Measurements from ENCODE around the gene WDR73. TPM values are rescaled to one million over a fixed set of nuclear protein-coding genes. Genes with fewer than 3 reads are reported as not detected.

WDR73 gene
- total RNA-seq, 1 experiment from 2014 or later: 42.4 TPM

GRCh38 chr15:84684092-84684491 lies 30.0 kb upstream of the WDR73 start:
- no peaks in the 10 kb centered on the region for H3K4me1 ChIP-seq (ENCODE audit: insufficient read depth, low read length, poor library complexity, severe bottlenecking)
- intact Hi-C loops (cut with micrococcal nuclease; ENCODE audit: unreplicated experiment): no loop called here
- peak; percentile 17 for DNase-seq (ENCODE audit: low spot score)
- CTCF ChIA-PET: no interaction called here
- H3K27me3 ChIP-seq (replicated peaks; ENCODE audit: insufficient read depth, low read depth, low read length, poor library complexity): no peaks in the 10 kb centered on the region
- POLR2A ChIA-PET (ENCODE audit: low non-redundant PET): no interaction called here
- H3K36me3 ChIP-seq (ENCODE audit: insufficient read depth, low read length, poor library complexity, severe bottlenecking): no peaks in the 10 kb centered on the region
- no peaks in the 10 kb centered on the region for H3K9me3 ChIP-seq (ENCODE audit: low read depth, low read length, poor library complexity, severe bottlenecking)
- BruUV-seq (replicated peaks): no TSS peak
- no peak overlapping the region for H3K27ac ChIP-seq (ENCODE audit: low read depth, low read length, poor library complexity, severe bottlenecking)
- TF ChIP-seq CTCF (conservative IDR thresholded peaks at IDR 0.05; ENCODE audit: low read depth, low read length): no peak
- no peak for TF ChIP-seq EZH2 (IDR thresholded peaks at IDR 0.05; ENCODE audit: borderline replicate concordance, low read depth, low read length, poor library complexity, severe bottlenecking)
- H3K4me3 ChIP-seq (ENCODE audit: low read depth, low read length, poor library complexity, severe bottlenecking): no peak overlapping the region

- POLR2A ChIA-PET (ENCODE audit: low non-redundant PET): no interaction called here
- no peaks in the 10 kb centered on the region for H3K4me1 ChIP-seq (ENCODE audit: insufficient read depth, low read length, poor library complexity, severe bottlenecking)
Observed at GRCh38 chr15:84681831-84682230, 27.7 kb upstream of the WDR73 start.

GRCh38 chr15:84671211-84671610 lies 17.1 kb upstream of the WDR73 start:
- ChIA-PET POLR2A (ENCODE audit: low non-redundant PET) (no interaction called here), CTCF (no interaction called here)
- Histone ChIP-seq H3K9me3 (ENCODE audit: low read depth, low read length, poor library complexity, severe bottlenecking) (no peaks in the 10 kb centered on the region), H3K36me3 (ENCODE audit: insufficient read depth, low read length, poor library complexity, severe bottlenecking) (no peaks in the 10 kb centered on the region), H3K27ac (ENCODE audit: low read depth, low read length, poor library complexity, severe bottlenecking) (no peak overlapping the region), H3K4me1 (ENCODE audit: insufficient read depth, low read length, poor library complexity, severe bottlenecking) (no peaks in the 10 kb centered on the region), H3K27me3 (replicated peaks; ENCODE audit: insufficient read depth, low read depth, low read length, poor library complexity) (no peaks in the 10 kb centered on the region), H3K4me3 (ENCODE audit: low read depth, low read length, poor library complexity, severe bottlenecking) (no peak overlapping the region)
- no TSS peak for BruUV-seq (replicated peaks)
- DNase-seq (ENCODE audit: low spot score): no peak
- intact Hi-C loops (cut with micrococcal nuclease; ENCODE audit: unreplicated experiment): no loop called here
- no peak for TF ChIP-seq EZH2 (IDR thresholded peaks at IDR 0.05; ENCODE audit: borderline replicate concordance, low read depth, low read length, poor library complexity, severe bottlenecking)
- TF ChIP-seq CTCF (conservative IDR thresholded peaks at IDR 0.05; ENCODE audit: low read depth, low read length): no peak

More at GRCh38 chr15:84681831-84682230, 27.7 kb upstream of the WDR73 start:
- Histone ChIP-seq H3K36me3 (ENCODE audit: insufficient read depth, low read length, poor library complexity, severe bottlenecking) (no peaks in the 10 kb centered on the region), H3K9me3 (ENCODE audit: low read depth, low read length, poor library complexity, severe bottlenecking) (no peaks in the 10 kb centered on the region), H3K4me3 (ENCODE audit: low read depth, low read length, poor library complexity, severe bottlenecking) (no peak overlapping the region), H3K27ac (ENCODE audit: low read depth, low read length, poor library complexity, severe bottlenecking) (no peak overlapping the region), H3K27me3 (replicated peaks; ENCODE audit: insufficient read depth, low read depth, low read length, poor library complexity) (no peaks in the 10 kb centered on the region)
- BruUV-seq (replicated peaks): no TSS peak
- CTCF ChIA-PET: no interaction called here
- TF ChIP-seq EZH2 (IDR thresholded peaks at IDR 0.05; ENCODE audit: borderline replicate concordance, low read depth, low read length, poor library complexity, severe bottlenecking) (no peak), CTCF (conservative IDR thresholded peaks at IDR 0.05; ENCODE audit: low read depth, low read length) (no peak)
- intact Hi-C loops (cut with micrococcal nuclease; ENCODE audit: unreplicated experiment): no loop called here
- no peak for DNase-seq (ENCODE audit: low spot score)
